Measurements from ENCODE around the gene CD247. TPM values are rescaled to one million over a fixed set of nuclear protein-coding genes. Genes with fewer than 3 reads are reported as not detected.

Gene CD247
- total RNA-seq, 1 experiment from 2014 or later = not detected

GRCh38 chr1:167438171-167439138, 79.9 kb downstream of the CD247 start:
- Histone ChIP-seq H3K36me3 (ENCODE audit: low read depth, low read length) (no peaks in the 10 kb centered on the region), H3K9me2 (replicated peaks; ENCODE audit: low read length) (no peaks in the 10 kb centered on the region), H2AFZ (ENCODE audit: low read length) (no peak overlapping the region), H3K9ac (ENCODE audit: low read length) (no peak overlapping the region), H4K20me1 (ENCODE audit: low read length) (no peaks in the 10 kb centered on the region), H3K9me3 (ENCODE audit: low read length) (no peaks in the 10 kb centered on the region), H3K4me2 (ENCODE audit: low read length) (no peak overlapping the region), H3K79me2 (ENCODE audit: low read length) (no peaks in the 10 kb centered on the region), H3F3A (ENCODE audit: low read length, unreplicated experiment) (no peaks in the 10 kb centered on the region), H3K4me3 (ENCODE audit: low read length) (no peak overlapping the region), H3K4me1 (ENCODE audit: insufficient read depth, low read length) (peaks cover 20% of the 10 kb centered on the region), H3K27ac (ENCODE audit: low read length) (no peak overlapping the region), H3K27me3 (ENCODE audit: low read length) (no peaks in the 10 kb centered on the region)
- BruUV-seq (replicated peaks) = no TSS peak
- no peak for DNase-seq
- POLR2A ChIA-PET (ENCODE audit: unreplicated experiment) = no interaction called here
- intact Hi-C loops (cut with micrococcal nuclease) = no loop called here
- ATAC-seq = no peak
- TF ChIP-seq CTCF (conservative IDR thresholded peaks at IDR 0.05; ENCODE audit: low read depth, low read length) = no peak
- no peak for TF ChIP-seq EZH2phosphoT487 (IDR thresholded peaks at IDR 0.05; ENCODE audit: borderline replicate concordance, low read length)
- TF ChIP-seq EZH2 (IDR thresholded peaks at IDR 0.05; ENCODE audit: low read length, unreplicated experiment) = no peak
- CTCF ChIA-PET = no interaction called here

- CTCF ChIA-PET = no interaction called here
- Histone ChIP-seq H3K79me2 (ENCODE audit: low read length) (no peaks in the 10 kb centered on the region), H3K4me2 (ENCODE audit: low read length) (no peak overlapping the region), H3K4me3 (ENCODE audit: low read length) (no peak overlapping the region), H3K27me3 (ENCODE audit: low read length) (no peaks in the 10 kb centered on the region), H3K9me2 (replicated peaks; ENCODE audit: low read length) (no peaks in the 10 kb centered on the region), H4K20me1 (ENCODE audit: low read length) (no peaks in the 10 kb centered on the region), H3K27ac (ENCODE audit: low read length) (no peak overlapping the region), H3K9me3 (ENCODE audit: low read length) (no peaks in the 10 kb centered on the region), H3K9ac (ENCODE audit: low read length) (no peak overlapping the region), H2AFZ (ENCODE audit: low read length) (no peak overlapping the region), H3K4me1 (ENCODE audit: insufficient read depth, low read length) (no peaks in the 10 kb centered on the region), H3K36me3 (ENCODE audit: low read depth, low read length) (no peaks in the 10 kb centered on the region), H3F3A (ENCODE audit: low read length, unreplicated experiment) (no peaks in the 10 kb centered on the region)
- no peak for TF ChIP-seq EZH2 (IDR thresholded peaks at IDR 0.05; ENCODE audit: low read length, unreplicated experiment)
- no peak for TF ChIP-seq EZH2phosphoT487 (IDR thresholded peaks at IDR 0.05; ENCODE audit: borderline replicate concordance, low read length)
- no peak for TF ChIP-seq CTCF (conservative IDR thresholded peaks at IDR 0.05; ENCODE audit: low read depth, low read length)
- BruUV-seq (replicated peaks) = no TSS peak
- DNase-seq (no peak), ATAC-seq (no peak)
- intact Hi-C loops (cut with micrococcal nuclease) = no loop called here
- POLR2A ChIA-PET (ENCODE audit: unreplicated experiment) = no interaction called here
Observed at GRCh38 chr1:167435484-167435883, 82.8 kb downstream of the CD247 start.

- intact Hi-C loops (cut with micrococcal nuclease) = no loop called here
- POLR2A ChIA-PET (ENCODE audit: unreplicated experiment) = no interaction called here
- no peak overlapping the region for H3K4me2 ChIP-seq (ENCODE audit: low read length)
- H3K36me3 ChIP-seq (ENCODE audit: low read depth, low read length) = no peaks in the 10 kb centered on the region
- DNase-seq (no peak), ATAC-seq (no peak)
- no peaks in the 10 kb centered on the region for H3K4me1 ChIP-seq (ENCODE audit: insufficient read depth, low read length)
- no peaks in the 10 kb centered on the region for H3K27me3 ChIP-seq (ENCODE audit: low read length)
- H3K27ac ChIP-seq (ENCODE audit: low read length) = no peak overlapping the region
- CTCF ChIA-PET = no interaction called here
- no peak for TF ChIP-seq EZH2phosphoT487 (IDR thresholded peaks at IDR 0.05; ENCODE audit: borderline replicate concordance, low read length)
- no peak for TF ChIP-seq EZH2 (IDR thresholded peaks at IDR 0.05; ENCODE audit: low read length, unreplicated experiment)
- TF ChIP-seq CTCF (conservative IDR thresholded peaks at IDR 0.05; ENCODE audit: low read depth, low read length) = no peak
- no TSS peak for BruUV-seq (replicated peaks)
- H2AFZ ChIP-seq (ENCODE audit: low read length) = no peak overlapping the region
- H3K79me2 ChIP-seq (ENCODE audit: low read length) = no peaks in the 10 kb centered on the region
- no peak overlapping the region for H3K4me3 ChIP-seq (ENCODE audit: low read length)
- no peaks in the 10 kb centered on the region for H4K20me1 ChIP-seq (ENCODE audit: low read length)
- no peaks in the 10 kb centered on the region for H3K9me3 ChIP-seq (ENCODE audit: low read length)
- H3F3A ChIP-seq (ENCODE audit: low read length, unreplicated experiment) = no peaks in the 10 kb centered on the region
- no peaks in the 10 kb centered on the region for H3K9me2 ChIP-seq (replicated peaks; ENCODE audit: low read length)
- no peak overlapping the region for H3K9ac ChIP-seq (ENCODE audit: low read length)
Observed at GRCh38 chr1:167434306-167434705, 84.0 kb downstream of the CD247 start.
